Activated CD8-positive, alpha-beta memory T cell treated with anti-CD3 and anti-CD28 coated beads, Interleukin-2, amount 50 U/mL, for 24 hours (primary cell): ENCODE measurements around the gene ATXN10.
"Not testable (repeated sequence)": the region's sequence is repeated elsewhere in the genome, so short reads cannot be mapped to it uniquely, and the experiment has no call there.

Source experiments
- DNase-seq: peaks from one replicate; pipeline ENCODE4 v3.0.0-alpha.2; 2020; ENCODE audit errors: extremely low read depth

The ATXN10 gene

GRCh38 chr22:45709060-45709739 lies 37.6 kb downstream of the ATXN10 start:
- no peak for DNase-seq

GRCh38 chr22:45709866-45710265 lies 38.2 kb downstream of the ATXN10 start:
- no peak for DNase-seq

GRCh38 chr22:45710469-45710868 lies 38.8 kb downstream of the ATXN10 start:
- no peak for DNase-seq

GRCh38 chr22:45714390-45714789 lies 42.8 kb downstream of the ATXN10 start:
- not testable (repeated sequence) for DNase-seq

GRCh38 chr22:45717789-45718188 lies 46.2 kb downstream of the ATXN10 start:
- no peak for DNase-seq

- no peak for DNase-seq
These were observed 46.8 kb downstream of the ATXN10 start for GRCh38 chr22:45718391-45718790.

- DNase-seq: no peak
These were observed 49.3 kb downstream of the ATXN10 start for GRCh38 chr22:45720839-45721378.

GRCh38 chr22:45722006-45722405 lies 50.4 kb downstream of the ATXN10 start:
- no peak for DNase-seq

- DNase-seq: no peak
These were observed 54.4 kb downstream of the ATXN10 start for GRCh38 chr22:45726081-45726480.

GRCh38 chr22:45731041-45731797 lies 59.6 kb downstream of the ATXN10 start:
- no peak for DNase-seq

- DNase-seq: no peak
These were observed 60.3 kb downstream of the ATXN10 start for GRCh38 chr22:45731798-45732495.

GRCh38 chr22:45735273-45735672 lies 63.6 kb downstream of the ATXN10 start:
- DNase-seq: no peak

- no peak for DNase-seq
These were observed 66.6 kb downstream of the ATXN10 start for GRCh38 chr22:45738206-45738605.

- no peak for DNase-seq
These were observed 68.6 kb downstream of the ATXN10 start for GRCh38 chr22:45740236-45740635.

GRCh38 chr22:45742866-45743450 lies 71.3 kb downstream of the ATXN10 start:
- DNase-seq: no peak

GRCh38 chr22:45743687-45744086 lies 72.1 kb downstream of the ATXN10 start:
- no peak for DNase-seq

- no peak for DNase-seq
These were observed 72.8 kb downstream of the ATXN10 start for GRCh38 chr22:45744442-45744841.

- no peak for DNase-seq
These were observed 79.0 kb downstream of the ATXN10 start for GRCh38 chr22:45750626-45751025.

- DNase-seq: no peak
These were observed 80.4 kb downstream of the ATXN10 start for GRCh38 chr22:45752036-45752435.

GRCh38 chr22:45754822-45755221 lies 83.2 kb downstream of the ATXN10 start:
- no peak for DNase-seq

- no peak for DNase-seq
These were observed 84.9 kb downstream of the ATXN10 start for GRCh38 chr22:45756558-45756957.

- no peak for DNase-seq
These were observed 85.4 kb downstream of the ATXN10 start for GRCh38 chr22:45757068-45757467.
